Measurements from ENCODE around the gene ARNT2.

ARNT2 gene

GRCh38 chr15:80560601-80561400 is 156.6 kb downstream of the ARNT2 start:
- in situ Hi-C loops (cut with HindIII; ENCODE audit: low sequenced_read_pairs) = loop anchor here (25.0 kb wide), 1 partner anchor 226 kb away; the partner anchor contains the start of gene CEMIP
- TF ChIP-seq, protein P1, sequence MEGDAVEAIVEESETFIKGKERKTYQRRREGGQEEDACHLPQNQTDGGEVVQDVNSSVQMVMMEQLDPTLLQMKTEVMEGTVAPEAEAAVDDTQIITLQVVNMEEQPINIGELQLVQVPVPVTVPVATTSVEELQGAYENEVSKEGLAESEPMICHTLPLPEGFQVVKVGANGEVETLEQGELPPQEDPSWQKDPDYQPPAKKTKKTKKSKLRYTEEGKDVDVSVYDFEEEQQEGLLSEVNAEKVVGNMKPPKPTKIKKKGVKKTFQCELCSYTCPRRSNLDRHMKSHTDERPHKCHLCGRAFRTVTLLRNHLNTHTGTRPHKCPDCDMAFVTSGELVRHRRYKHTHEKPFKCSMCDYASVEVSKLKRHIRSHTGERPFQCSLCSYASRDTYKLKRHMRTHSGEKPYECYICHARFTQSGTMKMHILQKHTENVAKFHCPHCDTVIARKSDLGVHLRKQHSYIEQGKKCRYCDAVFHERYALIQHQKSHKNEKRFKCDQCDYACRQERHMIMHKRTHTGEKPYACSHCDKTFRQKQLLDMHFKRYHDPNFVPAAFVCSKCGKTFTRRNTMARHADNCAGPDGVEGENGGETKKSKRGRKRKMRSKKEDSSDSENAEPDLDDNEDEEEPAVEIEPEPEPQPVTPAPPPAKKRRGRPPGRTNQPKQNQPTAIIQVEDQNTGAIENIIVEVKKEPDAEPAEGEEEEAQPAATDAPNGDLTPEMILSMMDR (IDR thresholded peaks at IDR 0.05; ENCODE audit: low read depth, low read length, missing control alignments) = no peak
- no peak for DNase-seq (ENCODE audit: low read depth)
- H3K4me3 ChIP-seq (ENCODE audit: low read depth, low read length) = no peak overlapping the region

DNA sequence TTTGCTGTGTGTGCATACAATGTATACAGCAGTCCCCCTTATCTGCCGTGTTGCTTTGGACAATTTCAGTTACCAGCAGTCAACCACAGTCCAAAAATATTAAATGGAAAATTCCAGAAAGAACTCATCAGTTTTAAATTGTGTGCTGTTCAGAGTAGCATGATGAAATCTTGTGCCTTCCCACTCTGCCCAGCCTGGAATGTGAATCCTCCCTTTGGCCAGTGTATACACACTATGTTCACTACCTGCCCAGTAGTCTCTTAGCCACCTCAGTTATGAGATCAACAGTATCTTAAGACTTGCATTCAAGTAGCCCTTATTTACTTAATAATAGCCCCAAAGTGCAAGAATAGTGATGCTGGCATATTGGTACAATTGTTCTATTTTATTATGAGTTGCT is 157.3 kb downstream of the ARNT2 start:
- TF ChIP-seq, protein P1 (IDR thresholded peaks at IDR 0.05; ENCODE audit: low read depth, low read length, missing control alignments) = no peak
- DNase-seq (ENCODE audit: low read depth) = no peak
- in situ Hi-C loops (cut with HindIII; ENCODE audit: low sequenced_read_pairs) = loop anchor here (25.0 kb wide), 1 partner anchor 226 kb away; the partner anchor contains the start of gene CEMIP

GRCh38 chr15:80562033-80562432 is 157.9 kb downstream of the ARNT2 start:
- DNase-seq (ENCODE audit: low read depth) = no peak
- in situ Hi-C loops (cut with HindIII; ENCODE audit: low sequenced_read_pairs) = loop anchor here (25.0 kb wide), 1 partner anchor 225 kb away; the partner anchor contains the start of gene CEMIP
- no peak overlapping the region for H3K4me3 ChIP-seq (ENCODE audit: low read depth, low read length)
- TF ChIP-seq, protein P1 (IDR thresholded peaks at IDR 0.05; ENCODE audit: low read depth, low read length, missing control alignments) = no peak

More for the DNA sequence above, 157.3 kb downstream of the ARNT2 start:
- H3K4me3 ChIP-seq (ENCODE audit: low read depth, low read length) = no peak overlapping the region

- TF ChIP-seq, protein P1 (IDR thresholded peaks at IDR 0.05; ENCODE audit: low read depth, low read length, missing control alignments) = no peak
- H3K4me3 ChIP-seq (ENCODE audit: low read depth, low read length) = no peak overlapping the region
- in situ Hi-C loops (cut with HindIII; ENCODE audit: low sequenced_read_pairs) = loop anchor here (25.0 kb wide), 1 partner anchor 224 kb away; the partner anchor contains the start of gene CEMIP
- no peak for DNase-seq (ENCODE audit: low read depth)
These were observed 158.7 kb downstream of the ARNT2 start for GRCh38 chr15:80562846-80563245.

DNA sequence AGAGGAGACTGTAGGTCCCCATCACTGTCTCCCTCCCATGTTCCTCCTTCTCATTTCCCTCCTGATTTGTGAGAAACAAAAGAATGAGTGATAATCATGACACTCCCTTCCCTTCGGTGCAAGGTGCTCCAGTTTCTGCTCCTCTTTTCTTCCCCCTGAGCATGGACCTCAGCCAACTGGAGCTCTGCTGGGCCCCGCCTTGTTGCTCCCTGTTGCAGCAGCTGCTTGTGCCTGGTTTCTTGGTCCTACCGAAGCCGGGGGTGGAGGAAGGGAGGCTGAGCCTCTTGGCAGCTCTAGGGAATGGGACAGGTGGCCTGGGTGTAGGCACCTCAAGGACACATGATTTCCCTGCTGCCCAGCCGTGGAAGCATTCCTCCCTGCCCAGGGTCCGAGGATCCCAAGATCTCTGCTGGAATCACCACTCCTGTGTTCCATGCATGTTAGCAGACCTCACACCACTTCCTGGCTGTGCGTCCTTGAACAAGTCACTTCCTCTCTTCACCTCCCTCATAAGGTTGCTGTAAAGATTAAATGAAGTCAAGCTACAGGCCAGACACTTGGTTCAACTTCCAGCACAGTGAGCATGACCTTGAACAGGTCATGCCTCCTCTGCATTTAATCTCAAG is 159.3 kb downstream of the ARNT2 start:
- no peak overlapping the region for H3K4me3 ChIP-seq (ENCODE audit: low read depth, low read length)
- TF ChIP-seq, protein P1 (IDR thresholded peaks at IDR 0.05; ENCODE audit: low read depth, low read length, missing control alignments) = no peak
- no peak for DNase-seq (ENCODE audit: low read depth)
- in situ Hi-C loops (cut with HindIII; ENCODE audit: low sequenced_read_pairs) = loop anchor here (25.0 kb wide), 1 partner anchor 224 kb away; the partner anchor contains the start of gene CEMIP

- TF ChIP-seq, protein P1 (IDR thresholded peaks at IDR 0.05; ENCODE audit: low read depth, low read length, missing control alignments) = no peak
- H3K4me3 ChIP-seq (ENCODE audit: low read depth, low read length) = no peak overlapping the region
- no peak for DNase-seq (ENCODE audit: low read depth)
- in situ Hi-C loops (cut with HindIII; ENCODE audit: low sequenced_read_pairs) = loop anchor here (25.0 kb wide), 1 partner anchor 223 kb away; the partner anchor contains the start of gene CEMIP
These were observed 159.9 kb downstream of the ARNT2 start for GRCh38 chr15:80564056-80564455.

Data from astrocyte of the cerebellum (primary cell).